GM21390 (cell line): ENCODE measurements around the gene PLB1.

Source experiments
- ATAC-seq: cut with Tn5 transposase; IDR thresholded peaks from one replicate; pipeline ENCODE4 v1.9.1; 2021; ENCODE audit not compliant: unreplicated experiment

PLB1 gene

DNA sequence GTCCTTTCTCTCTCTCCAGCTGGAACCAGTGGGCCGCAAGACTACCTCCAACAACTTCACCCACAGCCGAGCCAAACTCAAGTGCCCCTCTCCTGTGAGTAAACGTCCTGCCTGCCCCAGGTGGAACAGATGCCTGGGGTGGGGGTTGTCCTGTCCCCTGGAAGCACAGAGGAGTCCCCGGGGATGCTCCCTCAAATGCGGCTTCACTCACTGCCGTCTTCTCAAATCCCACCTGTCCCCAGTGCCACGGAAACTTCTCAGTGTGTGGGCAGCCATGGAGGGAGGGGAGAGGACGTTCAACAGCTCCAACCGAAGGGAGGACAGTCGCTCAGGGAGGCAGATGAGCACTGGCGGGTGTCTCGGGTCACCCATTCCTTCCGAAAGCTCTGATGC lies 145.0 kb downstream of the PLB1 start:
- ATAC-seq, result no peak

DNA sequence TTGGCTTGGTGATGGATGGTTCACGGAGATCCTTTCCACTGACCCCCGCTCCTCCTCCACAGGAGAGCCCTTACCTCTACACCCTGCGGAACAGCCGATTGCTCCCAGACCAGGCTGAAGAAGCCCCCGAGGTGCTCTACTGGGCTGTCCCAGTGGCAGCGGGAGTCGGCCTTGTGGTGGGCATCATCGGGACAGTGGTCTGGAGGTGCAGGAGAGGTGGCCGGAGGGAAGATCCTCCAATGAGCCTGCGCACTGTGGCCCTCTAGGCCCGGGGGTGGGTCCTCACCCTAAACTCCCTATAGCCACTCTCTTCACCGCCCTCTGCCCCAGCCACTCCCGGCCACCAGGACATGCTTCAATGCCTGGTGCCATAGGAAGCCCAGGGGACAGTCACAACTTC lies 146.9 kb downstream of the PLB1 start:
- no peak for ATAC-seq

DNA sequence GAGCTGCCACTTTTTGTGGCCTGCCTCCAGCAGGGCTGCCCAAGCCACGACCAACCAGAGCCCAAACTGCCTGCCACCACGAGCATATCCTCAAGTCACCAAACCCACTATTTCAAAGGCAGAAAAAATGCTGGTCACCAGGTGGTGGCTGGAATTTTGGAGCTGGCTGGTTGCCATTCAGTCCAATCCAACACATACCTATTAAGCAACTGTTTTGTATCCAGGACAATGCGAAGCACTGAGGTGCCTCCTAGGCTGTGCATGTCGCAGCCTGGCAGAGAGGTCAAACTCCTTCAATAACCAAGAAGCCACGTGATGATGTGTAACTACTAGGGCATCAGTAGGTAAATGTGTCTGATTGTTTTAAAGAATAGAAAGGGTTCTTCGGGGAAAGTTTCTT lies 147.5 kb downstream of the PLB1 start:
- no peak for ATAC-seq

DNA sequence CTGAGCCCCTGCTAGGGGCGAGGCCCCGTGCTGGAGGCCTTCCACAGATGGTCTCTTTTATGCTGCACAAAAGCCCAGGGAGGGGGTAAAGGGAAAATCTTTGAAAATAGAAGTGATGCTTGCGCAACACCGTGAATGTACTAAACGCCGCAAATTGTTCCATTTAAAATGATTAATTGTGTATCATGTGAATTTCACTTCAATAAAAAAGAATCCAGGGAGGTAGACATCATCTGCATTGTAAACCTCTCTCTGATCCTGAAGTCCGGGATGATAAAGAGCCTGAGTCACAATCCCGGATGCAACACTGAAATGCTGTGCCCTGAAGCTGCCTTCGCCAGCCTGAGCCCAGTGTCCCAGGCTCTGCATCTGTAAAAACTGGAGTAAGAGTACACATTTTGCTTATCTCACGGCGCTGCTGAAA lies 148.1 kb downstream of the PLB1 start:
- no peak for ATAC-seq

DNA sequence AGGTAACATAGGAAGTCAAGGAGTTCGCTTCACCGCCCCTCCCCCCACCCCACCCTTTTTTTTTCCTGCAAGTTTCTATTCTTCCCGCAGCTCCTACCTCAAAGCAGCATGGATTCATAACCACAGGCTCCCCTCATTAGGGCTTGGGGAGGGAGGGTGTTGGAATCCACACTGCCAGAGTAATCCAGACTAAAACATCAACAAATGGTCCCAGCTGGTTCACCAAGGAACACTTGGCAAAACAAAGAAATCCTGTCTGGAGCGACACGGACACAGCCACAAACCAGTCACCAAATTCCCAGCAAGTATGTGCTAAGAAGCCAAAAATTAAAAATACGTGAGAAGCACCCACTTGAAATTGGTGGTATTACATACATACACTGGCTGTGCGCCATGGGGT lies 148.9 kb downstream of the PLB1 start:
- no peak for ATAC-seq

DNA sequence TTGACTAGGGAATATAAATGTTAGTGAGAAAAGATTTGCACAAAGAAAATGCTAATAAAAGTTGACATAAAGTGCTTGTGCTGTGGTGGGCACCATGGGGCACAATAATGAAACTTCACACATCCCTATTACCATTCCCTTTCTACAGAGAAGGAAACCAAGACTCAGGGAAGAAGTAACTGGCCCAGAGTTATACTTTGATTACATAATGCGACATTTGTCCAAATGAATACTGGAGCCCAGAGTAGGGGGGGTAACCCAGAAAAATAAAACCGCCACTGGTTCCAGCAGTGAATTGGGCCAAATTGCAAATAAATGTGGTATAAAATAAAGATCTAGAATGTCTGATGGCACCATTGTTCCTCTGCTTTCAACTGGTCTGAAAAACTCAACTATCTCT lies 149.7 kb downstream of the PLB1 start:
- no peak for ATAC-seq

DNA sequence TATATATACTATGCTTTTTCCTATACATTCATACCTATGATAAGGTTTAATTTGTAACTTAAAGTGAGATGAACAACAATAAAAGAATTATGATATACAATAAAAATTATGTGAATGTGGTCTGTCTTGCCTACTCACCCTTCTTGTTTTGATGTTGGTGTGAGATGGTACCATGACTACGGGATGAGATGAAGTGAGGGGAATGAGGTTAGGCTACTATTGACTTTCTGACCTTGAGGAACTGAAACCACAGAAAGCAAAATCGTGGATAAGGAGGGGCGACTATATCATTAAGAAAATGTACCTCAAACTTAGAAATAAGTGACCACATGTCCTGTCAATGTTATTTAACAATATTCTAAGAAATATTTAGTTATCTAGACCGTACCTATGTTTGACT lies 151.8 kb downstream of the PLB1 start:
- no peak for ATAC-seq

DNA sequence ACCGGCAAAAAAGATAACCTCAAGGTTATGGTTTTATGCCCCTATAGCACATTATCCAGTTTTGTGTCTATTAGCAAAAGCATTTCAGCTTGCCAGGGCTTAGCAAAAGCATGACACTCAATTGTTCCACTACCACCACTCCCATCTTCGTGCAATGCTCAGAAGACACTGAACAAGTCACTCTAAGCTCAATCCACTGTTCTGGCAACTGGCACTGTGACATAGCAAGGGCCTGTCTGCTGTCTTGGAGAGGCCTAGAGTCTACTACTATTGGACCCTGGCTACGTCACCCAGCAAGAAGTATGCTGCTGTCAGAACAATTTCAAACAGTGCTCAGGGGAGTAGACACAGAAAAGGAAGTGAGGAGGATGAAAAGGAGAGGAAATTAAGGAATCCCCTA lies 152.3 kb downstream of the PLB1 start:
- no peak for ATAC-seq

DNA sequence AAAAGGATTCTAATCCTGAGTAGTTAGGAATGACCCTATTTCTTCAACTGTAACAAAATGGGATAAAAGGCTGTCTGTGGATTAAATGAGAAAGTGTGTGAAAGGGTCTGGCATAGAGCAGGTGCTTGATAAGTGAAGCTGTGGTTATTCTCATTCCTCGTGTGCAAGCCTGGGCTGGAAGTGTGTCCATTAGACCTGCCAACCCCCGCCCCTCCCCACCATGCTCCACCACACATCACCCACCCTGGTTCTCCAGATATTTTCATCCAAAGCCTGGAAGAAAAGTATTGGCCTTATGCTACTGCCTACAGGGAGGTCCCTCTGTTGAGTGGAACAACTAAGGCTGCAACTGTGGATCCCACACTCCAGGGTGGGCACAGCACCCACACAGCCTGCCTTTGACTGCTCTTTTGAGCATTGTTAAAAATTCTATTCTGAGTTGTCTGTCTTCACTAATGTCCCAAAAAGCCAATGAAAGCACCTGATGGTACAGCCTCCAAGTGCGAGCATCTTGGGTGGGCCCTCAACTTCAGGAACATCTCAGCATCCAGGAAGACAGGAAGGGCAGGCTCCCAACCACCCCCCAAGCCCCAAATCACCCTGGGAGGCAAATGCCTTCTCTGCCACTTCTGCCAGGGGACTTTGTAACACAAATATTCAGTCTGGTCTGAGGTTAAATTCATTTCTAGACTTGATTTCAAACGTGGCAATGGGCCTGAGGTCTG lies 153.0 kb downstream of the PLB1 start:
- ATAC-seq, result no peak

DNA sequence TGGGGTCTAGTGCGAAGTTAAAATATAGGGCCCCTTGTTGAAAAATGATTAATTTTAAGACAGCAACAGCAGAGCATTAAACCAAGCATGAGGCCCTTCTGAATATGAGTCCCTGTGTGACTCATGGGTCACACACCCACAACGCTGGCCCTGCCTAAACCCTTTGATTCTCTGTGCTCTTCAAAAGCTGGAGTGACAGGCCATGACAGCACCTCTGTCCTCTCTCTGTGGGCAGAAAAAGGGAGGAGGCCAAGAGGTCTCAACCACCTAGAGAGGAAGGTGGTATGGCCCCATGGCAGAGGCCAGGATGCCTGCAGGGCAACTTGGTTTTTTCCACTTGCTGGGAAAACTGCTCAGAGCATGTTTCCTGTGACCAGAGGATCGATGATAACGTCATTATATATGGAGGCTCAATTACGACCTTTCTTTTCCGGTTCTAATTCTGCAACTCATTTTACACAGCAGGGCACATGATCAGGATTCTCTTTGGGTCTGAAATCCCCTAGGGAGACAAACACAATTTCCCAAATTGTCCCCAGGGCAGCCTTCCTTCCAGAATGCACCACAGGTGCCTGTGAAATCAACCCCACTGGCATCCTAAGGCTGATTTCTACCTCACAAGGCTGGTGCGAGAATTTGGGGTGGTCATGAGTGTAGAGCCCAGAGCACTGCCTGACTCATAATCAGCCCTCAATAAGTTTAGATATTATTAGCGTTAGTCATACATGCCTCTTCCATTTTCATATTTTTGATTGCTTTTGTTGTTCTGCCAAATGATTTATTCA lies 153.8 kb downstream of the PLB1 start:
- ATAC-seq, result no peak

DNA sequence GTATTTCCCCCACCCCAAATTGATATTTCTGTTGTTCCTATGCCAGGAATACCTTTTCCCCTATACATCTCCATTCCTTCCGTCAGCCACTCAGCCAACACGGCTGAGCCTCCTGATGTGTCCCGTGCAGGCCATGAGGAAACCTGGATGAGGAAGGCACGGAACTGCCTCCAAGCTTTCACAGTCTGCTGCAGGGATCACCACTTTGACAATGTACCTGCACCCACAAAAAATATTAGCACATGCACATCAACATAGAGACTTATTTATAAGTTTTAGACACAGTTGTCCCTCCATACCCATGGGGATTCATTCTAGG lies 154.4 kb downstream of the PLB1 start:
- ATAC-seq, result no peak

DNA sequence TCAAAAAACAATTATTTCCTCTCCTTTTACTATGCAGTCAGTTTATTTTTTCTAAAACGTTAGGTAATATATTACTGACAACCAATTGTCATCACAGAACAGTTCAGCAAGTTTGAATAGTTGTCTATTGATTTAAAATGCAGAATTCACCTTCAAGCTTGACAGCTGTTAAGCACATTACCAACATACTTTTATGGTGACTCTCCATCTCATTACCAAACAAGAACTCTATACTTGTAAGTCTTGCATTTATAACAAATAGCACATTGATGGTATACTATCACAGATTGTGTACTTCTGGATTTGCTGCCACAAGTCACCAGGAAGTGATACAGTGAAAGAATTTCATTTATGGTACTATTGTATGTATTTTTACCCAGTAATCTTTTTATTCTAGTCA lies 156.4 kb downstream of the PLB1 start:
- ATAC-seq, result no peak

DNA sequence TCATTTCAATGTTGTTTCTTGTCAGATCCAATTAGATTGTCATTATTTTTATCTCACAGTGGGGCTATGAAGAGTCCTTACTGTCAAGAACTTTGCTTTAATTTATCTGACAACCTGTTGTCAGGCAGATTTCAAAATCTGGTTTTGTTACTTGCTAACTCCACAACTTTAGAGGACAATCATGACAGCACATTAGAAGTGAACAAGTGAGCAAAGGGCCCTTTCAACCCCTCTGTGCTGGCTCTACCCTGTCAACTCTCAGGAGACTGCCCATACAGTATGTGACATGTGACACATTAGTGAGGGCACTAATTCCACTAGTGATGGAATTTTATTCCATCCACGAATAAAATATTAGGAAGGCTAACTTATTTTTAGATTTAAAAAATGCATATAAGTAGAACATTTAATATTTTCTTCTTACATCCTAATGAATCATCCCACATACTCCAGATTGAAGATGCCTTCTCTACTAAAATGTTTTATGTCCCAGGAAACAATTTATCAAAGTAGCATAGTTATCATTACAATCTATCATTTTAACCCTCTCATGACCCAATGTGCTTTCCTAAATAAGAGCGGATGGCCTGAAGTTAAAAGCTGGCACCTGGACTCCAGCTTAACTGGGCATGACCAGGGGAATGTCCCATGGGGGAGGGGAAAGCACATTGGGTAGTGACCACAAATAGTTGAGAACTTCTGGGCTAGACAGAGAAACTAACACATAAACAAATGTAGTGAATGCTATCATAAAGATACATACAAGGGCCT lies 158.2 kb downstream of the PLB1 start:
- ATAC-seq, result no peak

DNA sequence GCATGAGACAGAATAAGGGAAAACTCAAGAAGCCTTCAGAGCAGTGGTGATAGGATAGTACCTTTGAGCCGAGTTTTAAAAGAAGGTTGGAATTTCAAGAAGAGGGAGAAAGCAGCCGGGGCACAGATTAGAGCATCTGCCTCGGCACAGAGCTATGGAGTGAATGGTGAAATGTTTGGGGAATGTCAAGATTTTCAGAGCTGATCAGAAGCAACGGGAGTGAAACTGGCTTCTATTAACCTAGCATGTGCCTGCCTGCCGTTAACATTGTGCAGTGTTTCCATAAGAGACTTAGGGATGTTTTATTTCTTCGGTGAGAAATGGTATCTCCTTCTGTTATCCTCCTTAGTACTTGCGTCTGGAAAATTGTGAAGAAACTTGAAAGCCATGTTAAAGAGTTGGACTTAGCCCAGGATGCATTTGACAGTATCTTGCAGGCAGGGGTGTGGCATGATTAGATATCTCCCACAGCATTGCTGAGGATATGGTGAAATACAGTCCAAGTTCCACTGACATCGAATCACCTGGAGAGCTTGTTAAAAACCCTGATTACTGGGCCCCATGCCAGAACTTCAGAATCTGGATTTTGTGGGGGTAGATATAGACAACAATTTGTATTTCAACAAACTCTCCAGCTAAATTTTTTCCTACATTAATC lies 158.9 kb downstream of the PLB1 start:
- no peak for ATAC-seq

DNA sequence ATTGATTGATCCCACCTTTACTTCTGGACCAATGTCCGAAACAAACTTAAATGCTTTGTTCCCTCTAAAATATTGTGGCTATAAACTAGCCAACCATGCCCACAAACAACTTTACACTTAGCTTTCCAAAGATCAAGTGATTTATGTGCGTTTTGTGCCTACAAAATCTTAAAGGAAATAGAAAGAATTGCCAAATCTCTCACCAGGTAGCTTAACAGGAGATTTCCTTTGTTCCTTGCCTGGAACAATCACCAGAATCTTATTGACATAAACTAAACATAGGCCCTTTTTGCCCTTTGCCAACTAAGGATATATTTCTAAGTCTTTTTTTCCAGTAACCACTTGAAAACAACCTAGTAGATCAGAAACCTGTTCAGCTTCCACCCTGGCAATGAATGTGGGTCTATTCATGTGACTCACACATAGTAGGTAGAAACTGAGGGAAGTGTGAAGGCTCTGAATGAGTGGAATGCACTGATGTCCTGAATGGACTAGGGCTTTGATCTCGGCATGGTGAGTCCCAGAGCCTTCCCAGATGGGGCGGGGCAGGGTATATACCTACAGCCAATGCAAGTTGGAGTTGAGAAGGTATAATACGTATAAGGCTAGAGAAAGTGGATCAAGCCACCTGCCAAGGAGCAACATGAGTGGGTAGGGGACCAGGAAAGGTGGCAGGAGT lies 161.2 kb downstream of the PLB1 start:
- ATAC-seq, result no peak

DNA sequence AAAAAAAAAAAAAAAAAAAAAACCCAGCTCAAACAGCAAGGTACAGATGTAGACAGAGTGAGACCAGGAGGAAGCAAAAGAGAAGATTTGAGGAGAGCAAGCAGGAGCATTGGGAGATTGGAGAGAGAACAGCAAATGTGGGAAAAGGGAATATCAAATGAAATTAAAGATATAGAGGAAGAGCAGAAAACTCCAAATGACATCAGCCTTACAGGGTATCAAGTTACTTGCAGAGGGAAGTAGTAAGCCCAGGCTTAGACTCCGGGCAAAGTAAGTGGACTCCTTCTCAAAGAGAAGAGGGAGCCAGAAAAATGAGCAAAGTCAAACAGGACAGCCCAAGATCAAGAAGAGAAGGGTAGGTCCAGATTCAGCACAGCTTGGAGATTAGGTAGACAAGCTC lies 162.5 kb downstream of the PLB1 start:
- no peak for ATAC-seq

DNA sequence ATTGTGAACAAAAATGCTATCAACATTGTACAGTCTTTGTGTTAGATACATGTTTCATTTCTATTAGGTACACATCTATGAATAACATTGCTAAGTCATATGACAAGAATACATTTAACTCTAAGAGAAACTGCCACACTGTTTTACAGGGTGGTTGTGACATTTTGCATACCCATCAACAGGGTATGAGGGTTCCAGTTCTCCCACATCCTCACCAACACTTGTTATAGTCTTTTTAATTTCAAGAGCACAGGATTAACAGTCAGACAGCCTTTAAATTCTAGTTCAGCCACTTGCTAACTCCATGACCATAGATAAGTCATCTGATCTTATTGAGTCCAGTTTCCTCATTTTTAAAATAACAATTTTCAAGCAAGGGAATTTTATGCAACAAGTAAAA lies 163.3 kb downstream of the PLB1 start:
- no peak for ATAC-seq

DNA sequence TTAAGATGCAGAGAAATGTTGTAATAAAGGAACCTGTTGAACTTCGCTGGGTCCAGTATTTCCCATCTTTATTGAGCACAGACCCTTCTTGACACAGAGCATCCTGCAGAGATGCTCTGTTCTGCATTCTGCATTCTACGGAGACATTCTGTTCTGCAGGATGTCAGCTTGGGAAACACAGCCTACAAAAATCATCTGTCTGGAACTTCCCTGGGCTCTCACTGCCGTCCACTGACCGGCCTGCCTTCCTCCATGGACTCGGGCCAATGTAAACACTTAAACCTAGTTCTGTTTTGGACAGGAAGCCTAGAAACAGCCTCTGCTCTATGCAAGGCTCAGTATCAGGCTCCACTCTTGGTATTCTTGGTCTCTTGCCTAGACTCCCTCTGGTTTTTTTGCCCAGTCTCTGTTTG lies 165.7 kb downstream of the PLB1 start:
- no peak for ATAC-seq

DNA sequence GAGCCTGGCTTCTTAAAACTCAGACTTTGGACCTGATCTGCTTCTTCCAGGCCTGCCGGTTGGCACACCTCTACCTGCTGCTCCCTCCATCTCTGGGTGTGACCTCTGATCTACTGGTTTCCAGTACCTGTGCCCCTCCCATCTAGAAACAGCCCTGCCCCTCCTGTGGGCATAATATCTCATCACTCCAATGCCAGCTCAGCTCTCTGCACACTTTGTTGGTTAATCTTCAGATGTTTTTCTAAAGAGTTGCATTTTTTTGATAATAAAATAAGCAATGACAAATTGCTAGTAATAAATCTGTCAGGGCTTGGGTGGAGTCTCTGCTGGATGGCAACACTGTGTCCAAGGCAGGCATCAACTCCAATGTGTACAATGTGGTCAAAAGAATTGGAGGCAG lies 166.2 kb downstream of the PLB1 start:
- no peak for ATAC-seq

DNA sequence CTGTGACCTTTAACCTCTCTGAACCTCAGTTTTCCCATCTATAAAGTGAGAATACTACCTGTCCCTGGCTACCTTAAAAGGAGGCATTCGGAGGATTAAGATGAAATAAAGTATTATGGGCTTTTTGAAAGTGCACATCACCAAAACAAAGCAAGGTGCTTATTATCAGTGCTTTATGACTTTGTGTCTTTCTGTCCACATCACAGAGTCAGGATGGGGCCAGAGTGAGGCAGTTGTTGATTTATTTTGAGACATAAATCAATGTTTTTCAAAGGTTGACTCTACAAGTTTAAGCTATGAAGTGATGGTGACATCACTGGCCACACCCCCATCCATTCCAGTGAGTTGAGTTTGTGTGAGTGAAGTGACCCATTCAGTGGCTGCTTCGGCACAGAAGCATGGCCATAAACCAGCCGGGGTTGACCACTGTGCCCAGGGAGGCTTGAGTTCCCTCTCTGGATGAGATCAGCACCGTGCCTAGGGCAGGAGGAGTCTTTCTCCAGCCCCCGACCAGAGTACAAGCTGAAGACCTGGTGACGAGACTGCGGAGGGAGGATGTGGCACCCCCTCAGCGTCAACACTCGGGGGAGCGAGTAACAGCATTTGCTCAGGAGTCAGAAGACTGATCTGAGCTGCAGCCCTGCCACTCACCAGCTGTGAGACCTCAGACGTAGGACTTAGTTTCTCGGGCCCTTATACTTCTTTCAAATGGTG lies 166.8 kb downstream of the PLB1 start:
- ATAC-seq, result no peak
